ENCODE data around the gene ABCC6. TPM values are rescaled to one million over a fixed set of nuclear protein-coding genes. Genes with fewer than 3 reads are reported as not detected.
A peak's percentile ranks its signal among the peaks of the same experiment; 100 is the strongest.
"Not testable (repeated sequence)": the region's sequence is repeated elsewhere in the genome, so short reads cannot be mapped to it uniquely, and the experiment has no call there.

ABCC6 gene
- total RNA-seq, 4 donors from 2014 or later, result 0.29 TPM; not detected in 3

- Histone ChIP-seq H3K4me1 (peaks cover 0 to 16% (median 4%) of the 10 kb centered on the region in 3 donors), H3K9me3 (peaks cover 0 to 11% (median 0%) of the 10 kb centered on the region in 3 donors), H3K27ac (no peak overlapping the region), H3K4me3 (no peak overlapping the region), H3K27me3 (no peaks in the 10 kb centered on the region), H3K36me3 (no peaks in the 10 kb centered on the region)
- TF ChIP-seq POLR2A (IDR thresholded peaks at IDR 0.05), result no peak
- TF ChIP-seq CTCF (IDR thresholded peaks at IDR 0.05), result no peak
- DNase-seq, result no peak
- intact Hi-C loops (cut with DNase I), result no loop called here
- 88 to 92% methylated on average over 3 of the region's 3 CpGs for WGBS, 2 donors
These were observed 68.1 kb downstream of the ABCC6 start for GRCh38 chr16:16155234-16155633.

- H3K9me3 ChIP-seq, result peaks cover 0 to 7% (median 0%) of the 10 kb centered on the region in 3 donors
These were observed 68.9 kb downstream of the ABCC6 start for GRCh38 chr16:16154281-16154951.

GRCh38 chr16:16153000-16153399 lies 70.3 kb downstream of the ABCC6 start:
- H3K36me3 ChIP-seq; DNase-seq; H3K27me3 ChIP-seq; H3K27ac ChIP-seq; H3K4me3 ChIP-seq; intact Hi-C loops (cut with DNase I); H3K9me3 ChIP-seq: not testable (repeated sequence)
- 88% methylated on average over 5 to 10 of the region's 12 CpGs for WGBS, 2 donors
- peaks cover 0 to 35% (median 5%) of the 10 kb centered on the region in 3 donors for H3K4me1 ChIP-seq

More at GRCh38 chr16:16154281-16154951, 68.9 kb downstream of the ABCC6 start:
- Histone ChIP-seq H3K27me3 (no peaks in the 10 kb centered on the region), H3K36me3 (no peaks in the 10 kb centered on the region), H3K4me1 (peaks cover 0 to 24% (median 5%) of the 10 kb centered on the region in 3 donors), H3K27ac (no peak overlapping the region), H3K4me3 (no peak overlapping the region)
- TF ChIP-seq CTCF (IDR thresholded peaks at IDR 0.05), result no peak
- no peak for TF ChIP-seq POLR2A (IDR thresholded peaks at IDR 0.05)
- WGBS, 2 donors, result 68 to 87% methylated on average over 3 to 5 of the region's 18 CpGs
- no peak for DNase-seq
- intact Hi-C loops (cut with DNase I), result no loop called here

- no peak for TF ChIP-seq POLR2A (IDR thresholded peaks at IDR 0.05)
- TF ChIP-seq CTCF (IDR thresholded peaks at IDR 0.05), result no peak
- H3K4me1 ChIP-seq, result peaks cover 0 to 52% (median 5%) of the 10 kb centered on the region in 3 donors
- peak overlapping the region in 2 of 4 donors; percentile 42 to 69 for H3K27ac ChIP-seq
- H3K27me3 ChIP-seq, result no peaks in the 10 kb centered on the region
- no peak for DNase-seq
- 70 to 80% methylated on average over 8 of the region's 8 CpGs for WGBS, 2 donors
- no peak overlapping the region for H3K4me3 ChIP-seq
- no peaks in the 10 kb centered on the region for H3K9me3 ChIP-seq
- intact Hi-C loops (cut with DNase I), result no loop called here
- peaks cover 0 to 7% (median 0%) of the 10 kb centered on the region in 3 donors for H3K36me3 ChIP-seq
These were observed 72.0 kb downstream of the ABCC6 start for GRCh38 chr16:16151315-16151714.

GRCh38 chr16:16150878-16151152 lies 72.5 kb downstream of the ABCC6 start:
- intact Hi-C loops (cut with DNase I), result no loop called here
- 68 to 79% methylated on average over 3 to 4 of the region's 4 CpGs for WGBS, 2 donors
- peaks cover 0 to 12% (median 0%) of the 10 kb centered on the region in 3 donors for H3K36me3 ChIP-seq
- H3K4me3 ChIP-seq, result no peak overlapping the region
- no peak for DNase-seq
- peak overlapping the region in 2 of 4 donors; percentile 66 to 69 for H3K27ac ChIP-seq
- TF ChIP-seq POLR2A (IDR thresholded peaks at IDR 0.05) (no peak), CTCF (IDR thresholded peaks at IDR 0.05) (no peak)
- H3K27me3 ChIP-seq, result no peaks in the 10 kb centered on the region
- no peaks in the 10 kb centered on the region for H3K9me3 ChIP-seq
- peaks cover 0 to 56% (median 5%) of the 10 kb centered on the region in 3 donors for H3K4me1 ChIP-seq

Measured in esophagus squamous epithelium (tissue), 5 donors.